Breast epithelium (tissue), 3 donors: ENCODE data around the gene ZNF695.

Experiments used
- CTCF ChIP-seq, 3 donors: fragments of 450-650 bp; IDR thresholded peaks; one replicate each; pipeline ENCODE4 v1.5.1; 2016 to 2017; ENCODE audit warnings: antibody characterized with exemption in 3 of 3, mild to moderate bottlenecking in 3 of 3, moderate library complexity in 3 of 3
- POLR2A ChIP-seq: fragments of 450-650 bp; IDR thresholded peaks from one replicate; pipeline ENCODE4 v1.6.1; 2016; ENCODE audit warnings: antibody characterized with exemption, mild to moderate bottlenecking, moderate library complexity
- POLR2AphosphoS5 ChIP-seq, 3 donors: sonication (generic); formaldehyde crosslinking; IDR thresholded peaks; one replicate each; pipeline ENCODE4 v1.6.1; 2017; ENCODE audit warnings: antibody characterized with exemption in 3 of 3

GRCh38 chr1:247047702-247048101 lies 39.8 kb upstream of the ZNF695 start:
- no peak for TF ChIP-seq CTCF (IDR thresholded peaks at IDR 0.05)
- no peak for TF ChIP-seq POLR2A
- TF ChIP-seq POLR2AphosphoS5 (IDR thresholded peaks at IDR 0.05), result no peak
